WERI-Rb-1 (cell line): ENCODE data around the gene AHI1.

Experiments used
- DNase-seq: peaks from one replicate; pipeline ENCODE4 v3.0.0-alpha.2; 2020
- H3K27ac ChIP-seq: fragments of 250-450 bp; sonication (Bioruptor Pico); 2 replicates; pipeline ENCODE4 v1.5.1; 2020; ENCODE audit warnings: mild to moderate bottlenecking, moderate library complexity
- H3K27me3 ChIP-seq: fragments of 250-450 bp; sonication (Bioruptor Pico); 2 replicates; pipeline ENCODE4 v1.5.1; 2021; ENCODE audit warnings: mild to moderate bottlenecking, low read depth, moderate library complexity; ENCODE audit not compliant: insufficient read depth, severe bottlenecking
- H3K36me3 ChIP-seq: fragments of 250-450 bp; sonication (Bioruptor Pico); 2 replicates; pipeline ENCODE4 v1.5.1; 2020; ENCODE audit warnings: mild to moderate bottlenecking, moderate library complexity
- H3K4me3 ChIP-seq: 2 replicates; pipeline ENCODE4 v1.5.1; 2011; ENCODE audit warnings: low read depth, mild to moderate bottlenecking, control low read depth, low read length
- H3K9me3 ChIP-seq: fragments of 250-450 bp; sonication (Bioruptor Pico); 2 replicates; pipeline ENCODE4 v1.5.1; 2021; ENCODE audit warnings: mild to moderate bottlenecking, moderate library complexity; ENCODE audit not compliant: severe bottlenecking
- TF ChIP-seq, protein P1 (sequence below): IDR thresholded peaks from 2 replicates; pipeline ENCODE4 v1.5.1; 2011; ENCODE audit warnings: low read depth, mild to moderate bottlenecking, control low read depth, inconsistent platforms, low read length

The AHI1 gene

DNA sequence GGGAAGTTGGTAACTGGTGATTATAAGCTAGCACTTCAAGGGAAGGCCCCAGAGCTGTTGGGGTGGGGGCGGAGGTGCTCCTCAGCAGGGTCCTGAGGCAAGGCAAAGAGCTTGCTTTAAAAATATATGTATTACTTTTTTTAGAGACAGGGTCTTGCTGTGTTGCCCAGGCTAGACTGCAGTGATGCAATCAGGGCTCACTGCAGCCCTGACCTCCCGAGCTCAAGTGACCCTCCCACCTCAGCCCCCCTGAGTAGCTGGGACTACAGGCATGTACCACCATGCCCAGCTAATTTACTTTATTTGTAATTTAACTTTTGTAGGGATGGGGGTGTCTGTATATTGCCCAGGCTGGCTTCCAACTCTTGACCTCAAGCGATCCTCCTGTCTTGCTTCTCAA, 229.3 kb downstream of the AHI1 start:
- Histone ChIP-seq H3K27ac (no peak overlapping the region), H3K4me3 (no peak overlapping the region), H3K36me3 (no peaks in the 10 kb centered on the region), H3K27me3 (no peaks in the 10 kb centered on the region), H3K9me3 (no peaks in the 10 kb centered on the region)
- DNase-seq, result no peak
- TF ChIP-seq, protein P1, sequence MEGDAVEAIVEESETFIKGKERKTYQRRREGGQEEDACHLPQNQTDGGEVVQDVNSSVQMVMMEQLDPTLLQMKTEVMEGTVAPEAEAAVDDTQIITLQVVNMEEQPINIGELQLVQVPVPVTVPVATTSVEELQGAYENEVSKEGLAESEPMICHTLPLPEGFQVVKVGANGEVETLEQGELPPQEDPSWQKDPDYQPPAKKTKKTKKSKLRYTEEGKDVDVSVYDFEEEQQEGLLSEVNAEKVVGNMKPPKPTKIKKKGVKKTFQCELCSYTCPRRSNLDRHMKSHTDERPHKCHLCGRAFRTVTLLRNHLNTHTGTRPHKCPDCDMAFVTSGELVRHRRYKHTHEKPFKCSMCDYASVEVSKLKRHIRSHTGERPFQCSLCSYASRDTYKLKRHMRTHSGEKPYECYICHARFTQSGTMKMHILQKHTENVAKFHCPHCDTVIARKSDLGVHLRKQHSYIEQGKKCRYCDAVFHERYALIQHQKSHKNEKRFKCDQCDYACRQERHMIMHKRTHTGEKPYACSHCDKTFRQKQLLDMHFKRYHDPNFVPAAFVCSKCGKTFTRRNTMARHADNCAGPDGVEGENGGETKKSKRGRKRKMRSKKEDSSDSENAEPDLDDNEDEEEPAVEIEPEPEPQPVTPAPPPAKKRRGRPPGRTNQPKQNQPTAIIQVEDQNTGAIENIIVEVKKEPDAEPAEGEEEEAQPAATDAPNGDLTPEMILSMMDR, result no peak

DNA sequence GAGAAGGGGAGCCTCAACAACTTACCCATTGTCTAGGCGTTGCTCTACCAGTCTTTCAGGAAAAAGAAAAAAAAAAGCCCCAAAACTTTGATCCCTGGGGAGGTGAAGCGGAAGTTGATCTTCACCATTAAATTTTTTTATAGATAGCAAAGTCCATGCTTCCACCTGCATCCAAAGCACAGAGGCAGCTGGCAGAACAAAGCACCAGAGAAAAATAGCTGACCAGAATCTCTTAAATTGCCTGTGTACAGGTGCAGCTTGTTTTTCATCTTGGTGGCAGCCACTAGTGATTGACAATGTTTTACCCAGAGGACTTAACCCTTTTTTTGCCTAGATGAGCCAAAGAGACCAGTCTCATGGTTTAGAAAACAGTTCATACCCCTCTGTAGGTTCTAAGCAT, 230.5 kb downstream of the AHI1 start:
- Histone ChIP-seq H3K27ac (no peak overlapping the region), H3K4me3 (no peak overlapping the region), H3K9me3 (no peaks in the 10 kb centered on the region), H3K36me3 (no peaks in the 10 kb centered on the region), H3K27me3 (no peaks in the 10 kb centered on the region)
- DNase-seq, result no peak
- TF ChIP-seq, protein P1, result no peak

- Histone ChIP-seq H3K36me3 (no peaks in the 10 kb centered on the region), H3K27me3 (no peaks in the 10 kb centered on the region), H3K4me3 (no peak overlapping the region), H3K27ac (no peak overlapping the region), H3K9me3 (no peaks in the 10 kb centered on the region)
- TF ChIP-seq, protein P1, result no peak
- no peak for DNase-seq
Measured at GRCh38 chr6:135266675-135267074, 230.9 kb downstream of the AHI1 start.

DNA sequence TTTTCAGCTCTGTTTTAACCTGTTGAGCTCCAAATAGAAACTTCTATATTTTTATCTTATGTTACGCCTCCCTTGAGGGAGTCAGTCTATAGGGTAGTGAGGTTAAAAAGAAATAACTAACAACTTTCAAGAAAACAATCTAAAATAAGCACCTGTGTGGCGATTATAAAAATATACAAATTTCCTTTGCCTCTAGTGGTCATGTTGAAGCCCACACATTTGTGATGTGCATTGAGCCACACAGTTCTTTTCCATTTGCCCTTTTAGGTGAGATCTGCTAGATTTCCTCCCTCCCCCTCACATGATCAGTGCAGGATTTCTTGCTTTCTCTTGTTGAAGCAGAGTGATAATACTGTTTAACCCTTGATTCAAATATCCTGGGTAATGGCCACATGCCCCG, 232.3 kb downstream of the AHI1 start:
- H3K27me3 ChIP-seq, result no peaks in the 10 kb centered on the region
- TF ChIP-seq, protein P1, result no peak
- H3K9me3 ChIP-seq, result no peaks in the 10 kb centered on the region
- no peaks in the 10 kb centered on the region for H3K36me3 ChIP-seq
- no peak overlapping the region for H3K27ac ChIP-seq
- no peak for DNase-seq
- H3K4me3 ChIP-seq, result no peak overlapping the region

- no peak overlapping the region for H3K27ac ChIP-seq
- DNase-seq, result no peak
Measured at GRCh38 chr6:135261872-135262725, 235.4 kb downstream of the AHI1 start.

More at GRCh38 chr6:135261872-135262725, 235.4 kb downstream of the AHI1 start:
- TF ChIP-seq, protein P1, result no peak
- Histone ChIP-seq H3K27me3 (no peaks in the 10 kb centered on the region), H3K4me3 (no peak overlapping the region), H3K36me3 (no peaks in the 10 kb centered on the region), H3K9me3 (no peaks in the 10 kb centered on the region)
